Heart left ventricle (tissue), 13 donors: ENCODE measurements around the gene EIF5B.

Experiments used
- POLR2A ChIP-seq, 2 donors: fragments of 450-650 bp; IDR thresholded peaks; one replicate each; pipeline ENCODE4 v1.6.1; 2017; ENCODE audit warnings: antibody characterized with exemption in 2 of 2, mild to moderate bottlenecking in 2 of 2, moderate library complexity in 2 of 2
- TF ChIP-seq, protein P1 (sequence below), 12 donors: fragments of 200-600 bp; sonication (generic) in 4 of 12; IDR thresholded peaks; one replicate each; pipeline versions ENCODE4 v1.5.0 to v1.8.0; 2018 to 2022; ENCODE audit warnings: antibody characterized with exemption in 12 of 12, mild to moderate bottlenecking in 5 of 12
- donor health status: ischemic (EF 13 %, LVEDD 7.1; RV severe dilation, severe dysfunction).
- donor health status: DM: no; HTN: yes; CAD: no.
- donor health status: DM: no; HTN: no; CAD: no.
- donor health status: ischemic (EF 25% LVEDD 6.9; RV normal size, moderate dysfunction).
- donor health status: ischemic (EF 25% LVEDD 5.7; RV mildly dilated, moderate dysfunction).
- donor health status: ischemic (EF 35%, LVEDD 5.7; RV mildly dilated, moderate dysfunction).
- donor health status: nonischemic (EF 11% LVEDD 7.7; RV severe dilation, severe dysfunction).
- donor health status: DM: yes; HTN: yes; CAD: no.
- donor health status: PGD.
- donor health status: ischemic (EF 29% LVEDD 5.4; RV normal size, mild dysfunction).
- donor health status: nonischemic (EF 23%, LVEDD 6.1; RV moderate dilation, normal function).

GRCh38 chr2:99444222-99444621 lies 107.0 kb downstream of the EIF5B start:
- TF ChIP-seq, protein P1, sequence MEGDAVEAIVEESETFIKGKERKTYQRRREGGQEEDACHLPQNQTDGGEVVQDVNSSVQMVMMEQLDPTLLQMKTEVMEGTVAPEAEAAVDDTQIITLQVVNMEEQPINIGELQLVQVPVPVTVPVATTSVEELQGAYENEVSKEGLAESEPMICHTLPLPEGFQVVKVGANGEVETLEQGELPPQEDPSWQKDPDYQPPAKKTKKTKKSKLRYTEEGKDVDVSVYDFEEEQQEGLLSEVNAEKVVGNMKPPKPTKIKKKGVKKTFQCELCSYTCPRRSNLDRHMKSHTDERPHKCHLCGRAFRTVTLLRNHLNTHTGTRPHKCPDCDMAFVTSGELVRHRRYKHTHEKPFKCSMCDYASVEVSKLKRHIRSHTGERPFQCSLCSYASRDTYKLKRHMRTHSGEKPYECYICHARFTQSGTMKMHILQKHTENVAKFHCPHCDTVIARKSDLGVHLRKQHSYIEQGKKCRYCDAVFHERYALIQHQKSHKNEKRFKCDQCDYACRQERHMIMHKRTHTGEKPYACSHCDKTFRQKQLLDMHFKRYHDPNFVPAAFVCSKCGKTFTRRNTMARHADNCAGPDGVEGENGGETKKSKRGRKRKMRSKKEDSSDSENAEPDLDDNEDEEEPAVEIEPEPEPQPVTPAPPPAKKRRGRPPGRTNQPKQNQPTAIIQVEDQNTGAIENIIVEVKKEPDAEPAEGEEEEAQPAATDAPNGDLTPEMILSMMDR (IDR thresholded peaks at IDR 0.05) = no peak
- TF ChIP-seq POLR2A (IDR thresholded peaks at IDR 0.05) = no peak
